GM12878 (cell line): ENCODE measurements around the gene PAPOLA. TPM values are rescaled to one million over a fixed set of nuclear protein-coding genes. Genes with fewer than 3 reads are reported as not detected.

Experiments
- ATAC-seq: fragments of 200-7000 bp; cut with Tn5 transposase; 3 replicates; pipeline ENCODE4 v1.9.1; 2020; ENCODE audit warnings: mild to moderate bottlenecking, moderate library complexity
- BruUV-seq: library from RNA; stranded (reverse); fragments of 400-500 nt; replicated peaks from 2 replicates; lab custom pipeline; 2021; lab: Mats Ljungman, UMichigan
- CTCF ChIA-PET: fragments of 300-600 bp; sonication (Branson Sonifier 250); formaldehyde crosslinking; extraction: SDS; loops from one replicate; lab custom pipeline; 2021; ENCODE audit warnings: inconsistent platforms; lab: Yijun Ruan, JAX
- POLR2A ChIA-PET: fragments of 350-600 bp; formaldehyde crosslinking; extraction: SDS; loops from one replicate; lab custom pipeline; 2021; ENCODE audit warnings: inconsistent platforms; lab: Charles Lee
- RAD21 ChIA-PET: fragments of 300-600 bp; sonication (Branson Sonifier 250); formaldehyde crosslinking; loops from one replicate; lab custom pipeline; 2023; ENCODE audit warnings: antibody characterized with exemption; ENCODE audit not compliant: unreplicated experiment; lab: Charles Lee
- SMC1A ChIA-PET: fragments of 300-600 bp; sonication (Branson Sonifier 250); formaldehyde crosslinking; loops from one replicate; lab custom pipeline; 2023; ENCODE audit not compliant: unreplicated experiment, uncharacterized antibody; lab: Charles Lee
- DNase-seq: peaks from one replicate; pipeline ENCODE4 v3.0.0-alpha.2; 2011; ENCODE audit warnings: low read depth, low spot score
- FAIRE-seq: peaks from 3 replicates; lab custom pipeline; 2011; peaks lifted over from hg19 to GRCh38; lab: Jason Lieb, UNC
- H2AFZ ChIP-seq: 2 replicates; pipeline ENCODE4 v1.6.0; 2011; ENCODE audit warnings: low read depth, low read length, control low read depth; ENCODE audit not compliant: control insufficient read depth
- H3K27ac ChIP-seq: 2 replicates; pipeline ENCODE4 v1.5.1; 2011; ENCODE audit warnings: control low read depth; ENCODE audit not compliant: control insufficient read depth, insufficient read depth
- H3K27me3 ChIP-seq, 2 experiments: replicated peaks in 1 of 2; 2 replicates each; pipeline versions ENCODE4 v1.6.0 to v1.6.1; 2011; ENCODE audit warnings: low read length in 1 of 2; ENCODE audit not compliant: control insufficient read depth in 2 of 2, insufficient read depth in 2 of 2
- H3K36me3 ChIP-seq, 2 experiments: 2 replicates each; pipeline ENCODE4 v1.5.1; 2011; ENCODE audit warnings: low read length in 1 of 2; ENCODE audit not compliant: control insufficient read depth in 2 of 2, insufficient read depth in 2 of 2
- H3K4me1 ChIP-seq: 2 replicates; pipeline ENCODE4 v1.6.1; 2011; ENCODE audit warnings: mild to moderate bottlenecking, low read length, moderate library complexity, mixed read lengths; ENCODE audit not compliant: control insufficient read depth, insufficient read depth
- H3K4me2 ChIP-seq: 2 replicates; pipeline ENCODE4 v1.6.0; 2011; ENCODE audit warnings: control low read depth; ENCODE audit not compliant: control insufficient read depth, insufficient read depth
- H3K4me3 ChIP-seq: fragments of 200-600 bp; sonication (generic); 2 replicates; pipeline ENCODE4 v1.5.1; 2016
- H3K79me2 ChIP-seq: 2 replicates; pipeline ENCODE4 v1.6.0; 2011; ENCODE audit warnings: low read length; ENCODE audit not compliant: control insufficient read depth, insufficient read depth
- H3K9ac ChIP-seq: 2 replicates; pipeline ENCODE4 v1.8.0; 2011; ENCODE audit warnings: low read length, control low read depth, mixed read lengths; ENCODE audit not compliant: control insufficient read depth, insufficient read depth
- H3K9me3 ChIP-seq: replicated peaks from 3 replicates; pipeline ENCODE4 v1.5.1; 2011; ENCODE audit warnings: mild to moderate bottlenecking, low read length; ENCODE audit not compliant: control insufficient read depth, insufficient read depth
- H4K20me1 ChIP-seq: 2 replicates; pipeline ENCODE4 v1.6.0; 2011; ENCODE audit not compliant: control insufficient read depth, insufficient read depth
- EGR1 ChIP-seq, 2 experiments: IDR thresholded peaks; 1 replicate in 1 of 2; 2 replicates in 1 of 2; pipeline ENCODE4 v1.6.1; 2011 to 2012; ENCODE audit warnings: low read depth in 2 of 2, low read length in 2 of 2, borderline replicate concordance in 1 of 2, mild to moderate bottlenecking in 1 of 2, moderate library complexity in 1 of 2
- FOXK2 ChIP-seq: fragments of 450-650 bp; IDR thresholded peaks from 2 replicates; pipeline ENCODE4 v1.6.1; 2017; ENCODE audit warnings: mild to moderate bottlenecking, moderate library complexity
- GATAD2B ChIP-seq: fragments of 450-650 bp; conservative IDR thresholded peaks from 2 replicates; pipeline ENCODE4 v1.6.1; 2017; ENCODE audit warnings: low read depth, mild to moderate bottlenecking, moderate library complexity
- MEF2A ChIP-seq: IDR thresholded peaks from 2 replicates; pipeline ENCODE4 v1.6.1; 2011; ENCODE audit warnings: low read depth, mild to moderate bottlenecking, low read length, moderate library complexity; ENCODE audit not compliant: insufficient read depth
- NR2C1 ChIP-seq: fragments of 450-650 bp; IDR thresholded peaks from 2 replicates; pipeline ENCODE4 v1.6.1; 2017; ENCODE audit warnings: antibody characterized with exemption, mild to moderate bottlenecking, moderate library complexity
- PML ChIP-seq: IDR thresholded peaks from 2 replicates; pipeline ENCODE4 v1.6.1; 2012; ENCODE audit warnings: low read length, inconsistent platforms
- RCOR1 ChIP-seq: conservative IDR thresholded peaks from 2 replicates; pipeline ENCODE4 v1.6.1; 2012; ENCODE audit warnings: low read depth, low read length, improper control_type of control experiment
- SIX5 ChIP-seq: IDR thresholded peaks from 2 replicates; pipeline ENCODE4 v1.6.1; 2011; ENCODE audit warnings: mild to moderate bottlenecking, low read depth, low read length, moderate library complexity; ENCODE audit not compliant: severe bottlenecking
- SMAD5 ChIP-seq: IDR thresholded peaks from 2 replicates; pipeline ENCODE4 v1.6.1; 2016; ENCODE audit warnings: antibody characterized with exemption, low read depth
- SREBF1 ChIP-seq: IDR thresholded peaks from 2 replicates; pipeline ENCODE4 v1.6.1; 2012; ENCODE audit warnings: mild to moderate bottlenecking, low read length
- STAT3 ChIP-seq: IDR thresholded peaks from 2 replicates; pipeline ENCODE4 v1.6.1; 2011; ENCODE audit warnings: low read depth, low read length, improper control_type of control experiment
- SUZ12 ChIP-seq: fragments of 200-600 bp; sonication (generic); IDR thresholded peaks from one replicate; pipeline ENCODE4 v1.6.1; 2018; ENCODE audit warnings: antibody characterized with exemption, mild to moderate bottlenecking; ENCODE audit not compliant: unreplicated experiment
- TBL1XR1 ChIP-seq: IDR thresholded peaks from 2 replicates; pipeline ENCODE4 v1.6.1; 2012; ENCODE audit warnings: low read depth, low read length, improper control_type of control experiment
- WRNIP1 ChIP-seq: IDR thresholded peaks from 2 replicates; pipeline ENCODE4 v1.6.1; 2011; ENCODE audit warnings: low read depth, low read length, improper control_type of control experiment, borderline replicate concordance
- YBX1 ChIP-seq: fragments of 450-650 bp; IDR thresholded peaks from 2 replicates; pipeline ENCODE4 v1.6.1; 2016; ENCODE audit warnings: antibody characterized with exemption
- YY1 ChIP-seq: IDR thresholded peaks from 2 replicates; pipeline ENCODE4 v1.6.1; 2011; ENCODE audit warnings: low read depth, mild to moderate bottlenecking, low read length
- WGBS: methylation state at CpG from one replicate; pipeline ENCODE4 v1.1.6; 2016; ENCODE audit warnings: low lambda C conversion rate; ENCODE audit not compliant: insufficient replicate concordance, insufficient coverage; ENCODE audit errors: missing lambda C conversion rate; 5-methylcytosine and 5-hydroxymethylcytosine counted together
- in situ Hi-C: fragments of 300-500 bp; cut with MboI; formaldehyde crosslinking; loops from 9 replicates; pipeline ENCODE4 v1.14.3; 2018; ENCODE audit warnings: mixed read lengths
- intact Hi-C: fragments of 100-400 bp; cut with micrococcal nuclease; formaldehyde crosslinking; loops from one replicate; pipeline ENCODE4 v1.14.2; 2022; ENCODE audit not compliant: unreplicated experiment
- polyA plus RNA-seq, 11 experiments: library from polyadenylated mRNA; depleted of rRNA in 4 of 11; unstranded in 6 of 11; stranded (reverse) in 5 of 11; fragments of >200 nt; fragmentation: Nextera tagmentation in 4 of 11; fragmentation: Illumina TruSeq in 1 of 11; extraction: Ambion mirVana in 4 of 11; extraction: Trizol in 1 of 11; gene quantifications; 1 replicate in 1 of 11; 2 replicates in 10 of 11; pipeline versions ENCODE4 v1.2.1 to v1.2.3, GENCODE V29; 2011 to 2016; ENCODE audit warnings: inconsistent platforms in 2 of 11, missing spikeins in 2 of 11, low read depth in 1 of 11
- total RNA-seq, 4 experiments: library from RNA; depleted of rRNA in 3 of 4; stranded (reverse); fragments of >200 nt in 3 of 4; fragmentation: Illumina TruSeq in 1 of 4; extraction: Trizol in 1 of 4; gene quantifications; 2 replicates each; pipeline versions ENCODE4 v1.2.1 to v1.2.3, GENCODE V29; 2013 to 2021
- TF ChIP-seq, protein P1 (sequence below): fragments of 450-650 bp; IDR thresholded peaks from 2 replicates; pipeline ENCODE4 v1.6.1; 2017; ENCODE audit warnings: mild to moderate bottlenecking
- TF ChIP-seq, protein P2 (sequence below): IDR thresholded peaks from 2 replicates; pipeline ENCODE4 v1.6.1; 2012; ENCODE audit warnings: improper control_type of control experiment, low read depth, low read length; ENCODE audit not compliant: insufficient replicate concordance

Gene PAPOLA
- total and polyA plus RNA-seq, 10 of the 15 experiments (the other 5 are each of a cell fraction or from before 2014, with no cell fraction given) = 46.0 to 185 (median 114) TPM

DNA sequence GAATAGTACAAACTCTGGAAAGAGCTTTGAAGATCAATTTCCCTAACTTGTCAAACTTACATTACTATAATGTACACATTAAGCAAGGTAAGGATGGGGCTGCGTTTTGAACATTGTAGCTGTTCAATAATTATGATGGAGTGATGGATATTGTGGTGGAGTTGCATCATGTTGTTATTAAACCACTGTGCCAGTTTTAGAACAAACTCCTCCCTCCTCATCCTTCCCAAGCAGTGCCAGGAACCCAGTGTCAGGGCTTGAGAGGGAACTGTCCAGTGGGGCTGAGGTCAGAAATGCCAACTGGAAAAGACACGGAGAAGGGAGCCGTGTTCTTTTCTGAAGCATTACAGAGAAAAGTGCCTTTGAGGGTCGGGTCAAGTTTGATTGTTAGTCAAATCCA, 31.9 kb upstream of the PAPOLA start:
- in situ Hi-C loops (no loop called here), intact Hi-C loops (loop anchor here (5.0 kb wide), 1 partner anchor 227 kb away; no protein-coding TSS in a partner anchor)
- TF ChIP-seq MEF2A = no peak
- TF ChIP-seq SREBF1 = no peak
- TF ChIP-seq, protein P1, sequence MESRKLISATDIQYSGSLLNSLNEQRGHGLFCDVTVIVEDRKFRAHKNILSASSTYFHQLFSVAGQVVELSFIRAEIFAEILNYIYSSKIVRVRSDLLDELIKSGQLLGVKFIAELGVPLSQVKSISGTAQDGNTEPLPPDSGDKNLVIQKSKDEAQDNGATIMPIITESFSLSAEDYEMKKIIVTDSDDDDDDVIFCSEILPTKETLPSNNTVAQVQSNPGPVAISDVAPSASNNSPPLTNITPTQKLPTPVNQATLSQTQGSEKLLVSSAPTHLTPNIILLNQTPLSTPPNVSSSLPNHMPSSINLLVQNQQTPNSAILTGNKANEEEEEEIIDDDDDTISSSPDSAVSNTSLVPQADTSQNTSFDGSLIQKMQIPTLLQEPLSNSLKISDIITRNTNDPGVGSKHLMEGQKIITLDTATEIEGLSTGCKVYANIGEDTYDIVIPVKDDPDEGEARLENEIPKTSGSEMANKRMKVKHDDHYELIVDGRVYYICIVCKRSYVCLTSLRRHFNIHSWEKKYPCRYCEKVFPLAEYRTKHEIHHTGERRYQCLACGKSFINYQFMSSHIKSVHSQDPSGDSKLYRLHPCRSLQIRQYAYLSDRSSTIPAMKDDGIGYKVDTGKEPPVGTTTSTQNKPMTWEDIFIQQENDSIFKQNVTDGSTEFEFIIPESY = no peak
- no peak for TF ChIP-seq RCOR1
- TF ChIP-seq, protein P2, sequence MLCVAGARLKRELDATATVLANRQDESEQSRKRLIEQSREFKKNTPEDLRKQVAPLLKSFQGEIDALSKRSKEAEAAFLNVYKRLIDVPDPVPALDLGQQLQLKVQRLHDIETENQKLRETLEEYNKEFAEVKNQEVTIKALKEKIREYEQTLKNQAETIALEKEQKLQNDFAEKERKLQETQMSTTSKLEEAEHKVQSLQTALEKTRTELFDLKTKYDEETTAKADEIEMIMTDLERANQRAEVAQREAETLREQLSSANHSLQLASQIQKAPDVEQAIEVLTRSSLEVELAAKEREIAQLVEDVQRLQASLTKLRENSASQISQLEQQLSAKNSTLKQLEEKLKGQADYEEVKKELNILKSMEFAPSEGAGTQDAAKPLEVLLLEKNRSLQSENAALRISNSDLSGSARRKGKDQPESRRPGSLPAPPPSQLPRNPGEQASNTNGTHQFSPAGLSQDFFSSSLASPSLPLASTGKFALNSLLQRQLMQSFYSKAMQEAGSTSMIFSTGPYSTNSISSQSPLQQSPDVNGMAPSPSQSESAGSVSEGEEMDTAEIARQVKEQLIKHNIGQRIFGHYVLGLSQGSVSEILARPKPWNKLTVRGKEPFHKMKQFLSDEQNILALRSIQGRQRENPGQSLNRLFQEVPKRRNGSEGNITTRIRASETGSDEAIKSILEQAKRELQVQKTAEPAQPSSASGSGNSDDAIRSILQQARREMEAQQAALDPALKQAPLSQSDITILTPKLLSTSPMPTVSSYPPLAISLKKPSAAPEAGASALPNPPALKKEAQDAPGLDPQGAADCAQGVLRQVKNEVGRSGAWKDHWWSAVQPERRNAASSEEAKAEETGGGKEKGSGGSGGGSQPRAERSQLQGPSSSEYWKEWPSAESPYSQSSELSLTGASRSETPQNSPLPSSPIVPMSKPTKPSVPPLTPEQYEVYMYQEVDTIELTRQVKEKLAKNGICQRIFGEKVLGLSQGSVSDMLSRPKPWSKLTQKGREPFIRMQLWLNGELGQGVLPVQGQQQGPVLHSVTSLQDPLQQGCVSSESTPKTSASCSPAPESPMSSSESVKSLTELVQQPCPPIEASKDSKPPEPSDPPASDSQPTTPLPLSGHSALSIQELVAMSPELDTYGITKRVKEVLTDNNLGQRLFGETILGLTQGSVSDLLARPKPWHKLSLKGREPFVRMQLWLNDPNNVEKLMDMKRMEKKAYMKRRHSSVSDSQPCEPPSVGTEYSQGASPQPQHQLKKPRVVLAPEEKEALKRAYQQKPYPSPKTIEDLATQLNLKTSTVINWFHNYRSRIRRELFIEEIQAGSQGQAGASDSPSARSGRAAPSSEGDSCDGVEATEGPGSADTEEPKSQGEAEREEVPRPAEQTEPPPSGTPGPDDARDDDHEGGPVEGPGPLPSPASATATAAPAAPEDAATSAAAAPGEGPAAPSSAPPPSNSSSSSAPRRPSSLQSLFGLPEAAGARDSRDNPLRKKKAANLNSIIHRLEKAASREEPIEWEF = no peak
- no peak for TF ChIP-seq YBX1
- TF ChIP-seq WRNIP1 = no peak
- TF ChIP-seq TBL1XR1 = no peak
- no peak for TF ChIP-seq SUZ12
- TF ChIP-seq YY1 = no peak
- no peak for TF ChIP-seq EGR1 (IDR thresholded peaks at IDR 0.05; ENCODE audit: borderline replicate concordance in 1 of 2, low read depth in 2 of 2, low read length in 2 of 2)
- TF ChIP-seq SIX5 = no peak
- TF ChIP-seq STAT3 = no peak
- TF ChIP-seq FOXK2 = no peak
- no peak for TF ChIP-seq GATAD2B
- no peak for TF ChIP-seq NR2C1
- no peak for TF ChIP-seq SMAD5
- no peak for TF ChIP-seq PML
- no peaks in the 10 kb centered on the region for H3K79me2 ChIP-seq
- no peak overlapping the region for H3K9ac ChIP-seq
- ChIA-PET SMC1A (no interaction called here), POLR2A (no interaction called here), RAD21 (no interaction called here), CTCF (no interaction called here)
- H3K4me1 ChIP-seq = no peaks in the 10 kb centered on the region
- no peak overlapping the region for H3K27ac ChIP-seq
- DNase-seq = no peak
- 38% methylated on average over 4 of the region's 4 CpGs for WGBS
- H4K20me1 ChIP-seq = no peaks in the 10 kb centered on the region
- H3K27me3 ChIP-seq = no peaks in the 10 kb centered on the region; a peak in 1 of 4 replicates
- FAIRE-seq = no peak
- H2AFZ ChIP-seq = no peak overlapping the region
- H3K4me3 ChIP-seq = no peak overlapping the region
- no peak overlapping the region for H3K4me2 ChIP-seq
- H3K36me3 ChIP-seq = no peaks in the 10 kb centered on the region
- no peaks in the 10 kb centered on the region for H3K9me3 ChIP-seq
- BruUV-seq = no TSS peak
- no peak for ATAC-seq
